ENCODE data around the gene MED12L. TPM values are rescaled to one million over a fixed set of nuclear protein-coding genes. Genes with fewer than 3 reads are reported as not detected.

Gene MED12L
- total RNA-seq, 4 donors from 2014 or later: 0.09 to 3.3 (median 0.13) TPM; not detected in 1

GRCh38 chr3:151299006-151299405, 213.5 kb downstream of the MED12L start:
- DNase-seq: no peak
- Histone ChIP-seq H3K4me3 (no peak overlapping the region), H3K27ac (no peak overlapping the region), H3K36me3 (no peaks in the 10 kb centered on the region), H3K4me1 (no peaks in the 10 kb centered on the region), H3K9me3 (no peaks in the 10 kb centered on the region), H3K27me3 (no peaks in the 10 kb centered on the region)
- TF ChIP-seq POLR2A (IDR thresholded peaks at IDR 0.05): no peak
- TF ChIP-seq, protein P1, sequence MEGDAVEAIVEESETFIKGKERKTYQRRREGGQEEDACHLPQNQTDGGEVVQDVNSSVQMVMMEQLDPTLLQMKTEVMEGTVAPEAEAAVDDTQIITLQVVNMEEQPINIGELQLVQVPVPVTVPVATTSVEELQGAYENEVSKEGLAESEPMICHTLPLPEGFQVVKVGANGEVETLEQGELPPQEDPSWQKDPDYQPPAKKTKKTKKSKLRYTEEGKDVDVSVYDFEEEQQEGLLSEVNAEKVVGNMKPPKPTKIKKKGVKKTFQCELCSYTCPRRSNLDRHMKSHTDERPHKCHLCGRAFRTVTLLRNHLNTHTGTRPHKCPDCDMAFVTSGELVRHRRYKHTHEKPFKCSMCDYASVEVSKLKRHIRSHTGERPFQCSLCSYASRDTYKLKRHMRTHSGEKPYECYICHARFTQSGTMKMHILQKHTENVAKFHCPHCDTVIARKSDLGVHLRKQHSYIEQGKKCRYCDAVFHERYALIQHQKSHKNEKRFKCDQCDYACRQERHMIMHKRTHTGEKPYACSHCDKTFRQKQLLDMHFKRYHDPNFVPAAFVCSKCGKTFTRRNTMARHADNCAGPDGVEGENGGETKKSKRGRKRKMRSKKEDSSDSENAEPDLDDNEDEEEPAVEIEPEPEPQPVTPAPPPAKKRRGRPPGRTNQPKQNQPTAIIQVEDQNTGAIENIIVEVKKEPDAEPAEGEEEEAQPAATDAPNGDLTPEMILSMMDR (IDR thresholded peaks at IDR 0.05): no peak

DNA sequence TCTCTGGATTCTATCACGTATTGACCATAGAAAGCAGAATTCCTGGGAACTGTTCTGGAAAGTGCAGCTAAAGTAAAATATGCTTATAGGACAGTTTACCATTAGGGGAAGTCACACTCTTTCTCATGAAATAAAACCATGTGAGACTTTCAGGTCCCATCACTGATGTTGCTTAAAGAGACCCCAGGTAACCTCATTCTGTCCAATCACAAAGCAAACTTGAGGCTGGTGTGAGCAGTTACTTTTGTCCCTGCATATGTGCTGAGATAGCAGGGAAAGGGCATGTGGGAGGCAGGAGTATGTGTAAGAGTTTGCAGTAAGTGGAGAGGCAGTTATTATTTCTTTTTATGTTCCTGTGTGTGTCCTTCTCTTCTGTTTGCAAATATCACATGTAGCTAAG, 215.1 kb downstream of the MED12L start:
- Histone ChIP-seq H3K4me1 (no peaks in the 10 kb centered on the region), H3K9me3 (no peaks in the 10 kb centered on the region), H3K27ac (no peak overlapping the region), H3K27me3 (no peaks in the 10 kb centered on the region), H3K36me3 (no peaks in the 10 kb centered on the region), H3K4me3 (no peak overlapping the region)
- TF ChIP-seq, protein P1 (IDR thresholded peaks at IDR 0.05): no peak
- TF ChIP-seq POLR2A (IDR thresholded peaks at IDR 0.05): no peak
- no peak for DNase-seq

DNA sequence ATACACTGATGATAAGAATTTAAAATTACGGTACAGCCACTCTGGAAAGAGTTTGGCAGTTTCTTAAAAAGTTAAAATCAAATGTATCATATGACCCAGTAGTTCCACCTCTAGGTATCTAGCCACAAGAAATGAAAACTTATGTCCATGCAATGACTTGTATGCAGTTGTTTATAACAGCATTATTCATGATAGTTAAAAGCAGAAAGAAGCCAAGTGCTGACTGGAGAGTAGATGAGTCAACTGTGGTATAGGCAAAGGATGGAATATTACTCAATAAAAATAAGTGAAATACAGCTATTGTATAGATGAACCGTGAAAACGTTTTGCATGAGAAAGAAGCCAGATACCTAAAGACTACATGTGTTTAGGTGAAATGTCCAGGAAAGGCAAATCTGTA, 216.3 kb downstream of the MED12L start:
- no peak overlapping the region for H3K27ac ChIP-seq

GRCh38 chr3:151303751-151304150, 218.3 kb downstream of the MED12L start:
- DNase-seq: no peak
- no peak for TF ChIP-seq POLR2A (IDR thresholded peaks at IDR 0.05)
- TF ChIP-seq, protein P1 (IDR thresholded peaks at IDR 0.05): no peak
- Histone ChIP-seq H3K9me3 (no peaks in the 10 kb centered on the region), H3K4me1 (no peaks in the 10 kb centered on the region), H3K27me3 (no peaks in the 10 kb centered on the region), H3K27ac (no peak overlapping the region), H3K36me3 (no peaks in the 10 kb centered on the region), H3K4me3 (no peak overlapping the region)

More for the DNA sequence above, 216.3 kb downstream of the MED12L start:
- H3K36me3 ChIP-seq: no peaks in the 10 kb centered on the region
- TF ChIP-seq, protein P1 (IDR thresholded peaks at IDR 0.05): no peak
- no peak for TF ChIP-seq POLR2A (IDR thresholded peaks at IDR 0.05)
- no peaks in the 10 kb centered on the region for H3K4me1 ChIP-seq
- DNase-seq: no peak
- no peaks in the 10 kb centered on the region for H3K27me3 ChIP-seq
- no peaks in the 10 kb centered on the region for H3K9me3 ChIP-seq
- H3K4me3 ChIP-seq: no peak overlapping the region

DNA sequence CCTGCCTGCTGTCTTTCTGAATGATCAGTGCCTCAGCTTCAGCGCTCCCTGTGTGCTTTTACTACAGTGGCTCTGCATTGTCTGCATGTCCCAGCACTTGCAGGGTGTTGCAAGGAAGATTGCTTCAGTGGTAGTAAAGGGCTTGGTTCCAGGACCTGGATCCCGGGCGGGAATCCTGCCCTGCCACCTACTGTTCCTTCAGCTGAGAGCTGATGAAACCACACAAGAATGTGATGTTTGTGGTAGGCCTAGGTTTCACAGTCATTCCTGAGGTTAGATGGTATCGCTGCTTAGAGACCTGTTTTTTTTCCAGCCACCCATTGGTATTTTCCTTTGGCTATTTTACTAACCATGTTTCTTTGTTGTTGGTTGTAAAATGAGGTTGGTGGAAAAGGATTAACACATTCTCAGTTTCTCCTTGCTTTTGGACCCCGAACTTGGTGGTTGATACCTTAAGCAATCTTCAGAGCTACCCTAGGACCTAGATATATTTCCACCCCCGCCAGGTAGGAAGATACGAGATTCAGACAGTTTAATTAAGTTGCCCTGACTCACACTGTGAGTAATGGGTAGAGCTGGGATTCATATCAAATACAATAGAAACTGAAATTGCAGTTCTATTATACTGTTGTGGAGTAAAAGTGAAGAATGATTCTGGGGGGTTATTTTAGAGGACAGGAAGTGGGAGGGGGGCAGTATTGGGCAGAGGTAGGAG, 219.8 kb downstream of the MED12L start:
- no peaks in the 10 kb centered on the region for H3K36me3 ChIP-seq
- H3K27ac ChIP-seq: no peak overlapping the region
- H3K27me3 ChIP-seq: no peaks in the 10 kb centered on the region
- H3K9me3 ChIP-seq: no peaks in the 10 kb centered on the region
- no peak for DNase-seq
- H3K4me1 ChIP-seq: no peaks in the 10 kb centered on the region
- TF ChIP-seq, protein P1 (IDR thresholded peaks at IDR 0.05): no peak
- no peak for TF ChIP-seq POLR2A (IDR thresholded peaks at IDR 0.05)
- H3K4me3 ChIP-seq: no peak overlapping the region

Data from Peyer's patch (tissue), 4 donors.